Islet precursor cell (in vitro differentiated cells): ENCODE measurements around the gene PCLAF.
A peak's percentile ranks its signal among the peaks of the same experiment; 100 is the strongest.
"Not testable (repeated sequence)": the region's sequence is repeated elsewhere in the genome, so short reads cannot be mapped to it uniquely, and the experiment has no call there.

Experiments used
- DNase-seq: peaks from one replicate; pipeline ENCODE4 v3.0.0-alpha.2; 2018

The PCLAF gene, protein sequence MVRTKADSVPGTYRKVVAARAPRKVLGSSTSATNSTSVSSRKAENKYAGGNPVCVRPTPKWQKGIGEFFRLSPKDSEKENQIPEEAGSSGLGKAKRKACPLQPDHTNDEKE

DNA sequence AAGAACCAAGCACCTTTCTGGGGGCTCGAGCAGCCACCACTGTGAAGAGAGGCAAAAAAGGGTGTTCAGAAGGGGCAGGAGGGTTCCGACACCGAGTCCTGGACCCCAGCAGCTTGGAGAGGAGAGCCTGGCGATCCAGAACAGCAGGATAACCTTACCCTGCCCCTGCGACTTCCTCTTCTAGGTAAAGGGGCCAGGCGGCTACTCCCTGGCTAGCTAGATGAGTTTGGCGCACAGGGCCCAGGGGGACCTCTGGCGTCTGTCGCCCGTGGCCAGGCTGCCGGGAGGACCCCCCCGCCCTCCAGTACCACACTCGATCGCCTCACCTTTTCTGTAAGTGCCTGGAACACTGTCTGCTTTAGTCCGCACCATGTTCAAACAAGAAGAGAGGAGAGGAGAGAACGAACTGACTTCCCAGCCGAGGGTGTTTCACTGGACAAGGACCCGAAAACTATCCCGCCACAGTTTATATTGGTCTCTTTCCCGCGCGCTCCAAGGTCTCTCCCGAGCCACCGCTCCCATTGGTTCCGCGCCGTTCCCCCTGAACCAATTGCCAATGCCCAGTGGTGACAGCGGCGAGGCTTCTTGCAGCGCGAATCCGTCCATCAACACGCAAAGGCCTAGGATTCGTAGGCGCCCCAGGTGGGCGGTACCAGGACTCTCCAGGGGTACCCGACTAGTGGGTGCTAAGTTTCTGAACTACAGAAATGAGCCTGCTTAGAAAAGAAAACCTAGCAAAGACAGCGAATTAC lies at the start of gene PCLAF:
Gene PCLAF (minus strand): TSS at position 442 of the 752 bp plus-strand sequence. CDS start 70 bp downstream, at position 372.
- DNase-seq = peak; percentile 98

DNA sequence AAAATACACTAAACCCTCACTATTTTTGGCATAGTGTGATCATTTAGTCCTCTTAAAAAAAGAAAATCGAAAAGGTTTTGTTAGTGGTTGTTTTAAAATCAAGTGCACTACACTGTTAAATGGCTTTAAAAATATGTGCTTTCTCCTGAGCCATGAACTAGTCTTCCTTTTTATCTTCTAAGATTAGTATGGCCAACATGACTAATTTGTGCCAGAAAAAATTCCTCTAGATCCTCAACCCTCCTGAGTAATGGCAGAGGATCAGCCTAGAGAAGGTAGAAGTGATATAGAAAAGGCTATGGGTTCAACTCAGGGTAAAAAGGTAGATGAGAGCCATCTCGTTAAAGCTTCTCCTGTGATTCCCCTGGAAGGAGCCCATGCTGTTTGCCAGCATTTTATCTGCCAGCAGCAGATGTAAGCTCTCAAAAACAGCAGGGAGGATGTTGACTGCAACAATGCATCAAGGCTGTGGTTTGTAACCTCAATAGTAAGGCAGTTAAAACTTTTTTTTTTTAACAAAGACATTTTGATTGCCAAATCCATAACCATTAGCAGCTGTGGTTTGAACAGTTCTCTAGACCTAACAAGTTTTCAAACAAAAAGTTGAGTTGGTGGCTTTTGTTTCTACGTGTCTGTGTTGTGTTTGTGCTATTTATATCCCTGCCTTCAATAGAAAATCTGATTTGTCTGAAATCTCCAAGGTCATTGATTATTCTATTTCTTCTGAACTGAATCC lies 48.9 kb upstream of the PCLAF start:
- DNase-seq = no peak

DNA sequence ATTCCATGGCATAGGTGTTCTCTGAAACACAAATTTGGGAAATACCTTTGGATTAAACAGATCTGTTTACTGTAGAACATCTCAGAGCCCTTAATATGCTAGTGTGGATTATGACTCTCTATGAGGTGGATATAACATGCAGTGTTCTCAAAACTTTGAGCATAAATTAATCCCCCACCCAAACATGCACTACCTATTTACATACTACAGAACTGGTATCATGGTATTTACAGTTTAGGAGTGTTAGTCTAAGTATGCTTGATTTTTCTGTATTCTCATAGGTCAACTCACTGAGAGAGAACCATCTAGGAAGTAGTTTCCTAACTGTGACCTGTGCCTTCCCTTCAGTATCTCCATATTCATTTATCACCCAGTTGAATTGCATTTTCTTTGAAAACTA lies 48.2 kb upstream of the PCLAF start:
- no peak for DNase-seq

DNA sequence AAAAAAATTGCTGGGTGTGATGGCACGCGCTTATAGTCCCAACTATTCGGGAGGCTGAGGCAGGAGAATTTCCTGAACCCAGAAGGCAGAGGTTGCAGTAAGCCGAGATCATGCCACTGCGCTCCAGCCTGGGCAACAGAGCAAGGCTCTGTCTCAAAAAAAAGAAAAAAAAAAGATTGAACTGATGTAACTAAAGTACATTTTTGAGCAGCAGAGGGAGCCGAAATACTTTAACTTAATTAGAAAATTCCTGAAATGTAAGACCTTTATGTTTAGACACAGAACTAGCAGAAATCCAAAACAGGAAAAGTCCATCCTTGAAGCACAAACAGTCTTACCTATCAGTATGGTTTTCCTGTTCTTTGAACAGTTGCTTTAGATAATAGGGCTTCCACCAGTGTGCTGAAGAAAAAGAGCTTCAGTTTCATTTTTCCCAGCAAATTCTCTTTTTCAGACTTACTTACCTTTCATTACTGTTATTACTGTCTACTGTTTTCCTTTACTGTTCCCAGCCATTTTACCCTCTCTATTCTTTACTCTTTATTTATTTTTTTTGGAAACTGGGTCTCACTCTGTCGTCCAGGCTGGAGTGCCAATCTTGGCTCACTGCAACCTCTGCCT lies 45.7 kb upstream of the PCLAF start:
- DNase-seq = no peak

DNA sequence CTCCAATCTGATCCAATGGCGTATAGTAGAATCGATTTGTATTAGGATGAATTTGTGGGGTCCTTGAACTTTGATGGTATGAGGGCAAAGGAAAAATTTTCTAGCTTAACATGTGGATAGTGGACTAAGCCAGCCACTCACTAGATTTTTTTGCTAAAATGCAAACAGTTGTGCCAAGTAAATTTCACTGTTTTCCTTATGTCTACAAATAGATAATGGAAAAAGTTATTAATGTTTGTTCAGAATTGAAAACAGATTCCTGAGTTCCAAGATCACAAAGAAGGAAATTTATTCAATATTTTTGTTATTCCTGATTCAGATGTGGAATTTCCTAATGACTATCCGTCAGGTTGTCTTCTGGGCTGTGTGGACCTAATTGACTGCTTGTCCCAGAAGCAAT lies 44.0 kb upstream of the PCLAF start:
- no peak for DNase-seq

DNA sequence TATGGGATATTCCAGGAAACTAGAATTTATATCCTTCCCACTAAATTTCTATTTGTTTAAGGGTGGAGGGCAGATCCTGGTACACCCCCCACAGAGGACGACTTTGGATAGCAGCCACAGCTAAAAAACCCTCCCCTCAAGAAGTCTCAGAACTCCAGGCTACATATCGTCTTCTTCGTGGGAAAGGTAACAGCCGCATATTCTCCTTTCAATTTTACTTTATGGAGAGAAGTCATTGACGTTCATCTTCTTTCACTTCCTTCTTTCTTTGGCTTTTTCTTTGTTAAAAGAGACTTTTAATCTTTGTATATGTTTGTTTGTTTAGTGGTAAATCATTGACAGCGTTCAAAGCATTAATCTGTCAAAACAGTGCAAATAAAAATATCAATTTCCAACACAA lies 42.7 kb upstream of the PCLAF start:
- no peak for DNase-seq

DNA sequence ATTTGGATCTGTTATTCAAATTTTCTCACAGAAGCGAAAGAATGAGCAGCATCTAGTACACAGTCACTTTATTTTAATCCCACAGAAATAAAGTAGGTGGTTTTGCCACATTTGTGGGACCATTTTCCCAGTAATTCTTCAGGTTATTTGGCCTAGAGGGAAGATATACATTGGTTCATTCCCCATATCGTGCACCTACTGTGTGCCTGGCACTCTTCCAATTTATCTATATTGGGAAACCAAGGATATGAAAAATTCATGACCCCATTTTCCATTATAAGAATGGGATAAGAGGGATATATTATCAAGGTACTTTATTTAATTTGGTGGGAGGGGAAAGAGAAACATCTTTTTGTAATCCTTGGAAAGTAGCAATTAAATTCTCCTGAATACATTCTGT lies 41.5 kb upstream of the PCLAF start:
- no peak for DNase-seq

DNA sequence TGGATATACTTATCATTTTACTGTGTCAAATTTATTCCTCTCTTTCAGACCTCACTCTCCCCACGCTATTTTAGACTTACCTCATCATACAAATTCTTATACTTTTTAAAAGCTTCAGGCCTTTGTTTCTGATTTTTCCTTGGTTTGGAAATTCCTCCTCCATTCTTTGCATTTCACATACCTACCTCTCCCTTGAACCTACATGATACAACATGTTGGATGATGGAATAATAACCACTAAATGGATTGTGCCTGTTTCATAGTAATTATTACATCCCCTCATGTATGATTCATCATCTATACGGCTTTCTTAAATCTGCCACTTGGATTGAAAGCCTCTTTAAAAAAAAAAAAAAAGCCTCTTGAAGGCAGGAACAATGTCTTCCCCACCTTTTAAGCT lies 31.0 kb upstream of the PCLAF start:
- DNase-seq = no peak

DNA sequence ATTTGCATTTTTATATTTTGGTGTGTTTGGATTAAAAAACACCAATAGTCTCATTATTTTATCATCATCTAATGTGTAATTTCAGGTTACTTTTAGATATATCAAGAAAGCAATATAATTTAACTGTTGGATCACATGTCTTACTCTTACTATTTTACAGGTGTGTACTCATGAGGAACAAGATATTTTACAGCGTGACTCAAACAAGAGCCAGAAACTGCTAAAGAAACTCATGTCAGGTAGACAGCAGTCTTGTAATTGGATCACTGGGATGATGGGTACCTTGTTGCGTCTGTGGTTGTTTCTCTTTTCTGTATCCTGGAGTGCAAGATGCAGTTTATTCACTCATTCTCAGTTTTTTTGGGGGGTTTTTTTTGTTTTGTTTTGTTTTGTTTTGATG lies 19.3 kb upstream of the PCLAF start:
- no peak for DNase-seq

DNA sequence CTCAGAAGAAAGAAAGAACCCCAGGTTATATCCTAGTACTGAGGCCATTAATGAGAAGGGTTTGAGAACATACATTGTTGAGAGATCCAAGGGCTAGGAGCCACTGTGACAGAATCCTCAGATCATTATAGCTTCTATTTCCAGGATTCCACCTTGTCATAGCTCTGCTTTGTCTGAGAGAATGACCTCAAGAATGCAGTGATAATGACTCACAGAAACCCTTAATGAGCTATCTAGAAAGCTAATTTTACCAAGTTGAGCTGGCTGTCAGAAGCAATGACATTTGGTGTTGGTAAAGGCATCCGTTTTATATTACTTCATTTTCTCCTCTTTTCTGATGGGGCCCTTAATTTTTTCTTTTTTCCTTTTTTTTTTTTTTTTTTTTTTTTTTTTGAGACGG lies 17.3 kb upstream of the PCLAF start:
- no peak for DNase-seq

DNA sequence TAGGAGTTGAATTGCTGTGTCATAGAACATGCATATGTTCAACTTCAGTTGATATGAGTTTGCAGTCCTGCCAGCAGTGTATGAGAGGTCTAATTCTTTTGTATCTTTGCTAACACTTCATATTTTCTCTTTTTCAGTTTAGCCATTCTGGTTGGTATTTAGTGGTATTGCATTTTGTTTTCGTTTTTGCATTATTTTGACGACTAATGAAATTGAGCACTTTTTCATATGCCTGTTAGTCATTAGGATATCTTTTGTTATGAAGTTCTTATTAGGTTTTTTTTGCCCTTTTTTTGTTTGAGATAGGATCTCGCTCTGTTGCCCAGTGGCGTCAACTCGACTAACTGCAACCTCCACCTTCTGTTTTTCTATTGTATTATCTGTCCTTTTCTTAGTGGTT lies 15.5 kb upstream of the PCLAF start:
- DNase-seq = no peak

DNA sequence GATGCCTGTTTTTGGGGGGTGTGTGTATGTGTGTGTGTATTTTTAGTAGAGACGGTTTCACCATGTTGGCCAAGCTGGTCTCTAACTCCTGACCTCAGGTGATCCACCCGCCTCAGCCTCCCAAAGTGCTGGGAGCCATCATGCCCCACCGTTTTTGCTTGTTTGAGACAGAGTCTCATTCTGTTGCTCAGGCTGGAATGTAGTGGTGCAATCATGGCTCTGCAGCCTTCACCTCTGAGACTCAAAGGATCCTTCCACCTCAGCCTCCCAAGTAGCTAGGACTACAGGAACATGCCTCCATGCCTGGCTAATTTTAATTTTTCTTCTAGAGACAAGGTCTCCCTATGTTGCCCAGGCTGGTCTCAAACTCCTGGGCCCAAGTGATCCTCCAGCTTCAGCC lies 11.2 kb upstream of the PCLAF start:
- not testable (repeated sequence) for DNase-seq

DNA sequence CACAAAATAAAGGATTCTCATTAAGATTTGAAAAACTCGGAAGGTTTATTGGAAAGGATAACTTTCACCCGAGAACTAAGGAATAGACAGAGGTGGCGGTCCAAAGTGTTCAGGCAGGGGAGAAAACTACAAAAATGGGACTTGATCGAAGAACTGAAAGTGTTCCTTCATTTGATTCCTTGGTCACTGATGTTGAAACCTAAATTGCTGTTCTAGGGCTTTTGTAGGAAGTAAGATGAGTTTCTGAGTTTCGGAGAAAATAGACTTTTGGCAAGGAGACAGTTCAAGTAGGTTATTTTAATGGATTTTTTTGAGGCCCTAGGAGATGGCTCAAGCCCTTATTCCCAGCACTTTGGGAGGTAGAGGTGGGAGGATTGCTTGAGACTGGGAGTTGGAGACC lies 7.8 kb upstream of the PCLAF start:
- no peak for DNase-seq

DNA sequence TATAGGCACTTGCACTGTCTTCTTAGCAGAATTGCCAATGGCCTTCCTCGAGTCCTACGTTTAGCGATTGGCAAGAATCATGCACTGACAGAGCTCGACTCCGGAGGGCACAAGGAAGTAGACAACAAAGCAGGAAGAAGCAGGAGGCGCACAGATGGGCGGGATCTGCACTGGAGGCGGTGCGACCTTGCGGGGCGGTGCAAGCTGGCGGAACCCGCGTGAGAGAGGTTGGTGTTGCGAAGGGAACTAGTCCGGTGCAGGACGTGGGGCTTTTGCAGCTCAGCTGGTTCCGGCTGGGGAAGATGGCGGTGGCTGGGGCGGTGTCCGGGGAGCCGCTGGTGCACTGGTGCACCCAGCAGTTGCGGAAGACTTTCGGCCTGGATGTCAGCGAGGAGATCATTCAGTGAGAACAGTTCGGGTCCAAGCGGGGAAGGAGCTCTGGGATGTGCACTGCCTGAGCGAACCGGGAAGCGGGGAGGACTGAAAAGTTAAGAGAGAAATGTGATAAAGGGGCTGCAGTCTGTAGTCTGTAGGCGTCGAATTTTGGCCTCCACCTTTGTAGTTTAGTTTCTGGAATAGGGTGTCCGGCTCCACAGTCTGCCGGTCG lies 6.4 kb upstream of the PCLAF start, which contains the start of gene TRIP4:
Gene TRIP4 (plus strand): TSS at position 275 of the 607 bp plus-strand sequence. CDS start 28 bp downstream, at position 303.
- peak; percentile 99 for DNase-seq

DNA sequence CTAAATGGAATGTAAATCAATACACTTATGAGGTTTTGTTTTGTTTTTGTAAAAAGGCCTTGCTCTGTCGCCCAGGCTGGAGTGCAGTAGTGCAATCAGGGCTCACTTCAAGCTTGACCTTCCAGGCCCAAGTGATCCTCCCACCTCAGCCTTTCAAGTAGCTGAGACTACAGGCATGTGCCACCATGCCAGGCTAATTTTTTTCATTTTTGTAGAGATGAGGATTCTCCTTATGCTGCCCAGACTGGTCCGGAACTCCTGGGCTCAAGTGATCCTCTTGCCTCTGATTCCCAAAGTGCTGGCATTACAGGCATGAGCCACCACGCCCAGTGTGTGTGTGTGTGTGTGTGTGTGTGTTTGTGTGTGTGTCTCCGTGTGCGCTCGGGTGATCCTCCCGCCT lies 5.0 kb upstream of the PCLAF start:
- DNase-seq = no peak

DNA sequence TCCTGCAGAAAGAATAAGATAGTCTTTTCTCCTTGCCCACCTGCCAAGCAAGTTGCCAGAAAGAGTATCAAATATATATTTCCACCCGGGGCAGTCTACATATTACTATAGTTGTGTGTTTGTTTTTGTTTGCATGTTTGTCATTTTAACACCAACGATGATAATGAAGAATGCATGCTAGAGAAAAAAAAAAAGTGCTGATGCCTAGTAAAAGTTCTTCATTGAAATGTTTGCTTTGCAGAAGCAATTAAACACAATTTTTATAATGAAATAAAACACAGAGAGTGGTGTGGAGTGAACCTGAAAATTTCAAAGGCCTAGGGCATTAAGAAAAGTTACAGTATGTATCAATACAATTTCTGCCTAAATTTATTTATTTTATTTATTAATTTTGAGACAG lies 2.5 kb upstream of the PCLAF start:
- DNase-seq = no peak

DNA sequence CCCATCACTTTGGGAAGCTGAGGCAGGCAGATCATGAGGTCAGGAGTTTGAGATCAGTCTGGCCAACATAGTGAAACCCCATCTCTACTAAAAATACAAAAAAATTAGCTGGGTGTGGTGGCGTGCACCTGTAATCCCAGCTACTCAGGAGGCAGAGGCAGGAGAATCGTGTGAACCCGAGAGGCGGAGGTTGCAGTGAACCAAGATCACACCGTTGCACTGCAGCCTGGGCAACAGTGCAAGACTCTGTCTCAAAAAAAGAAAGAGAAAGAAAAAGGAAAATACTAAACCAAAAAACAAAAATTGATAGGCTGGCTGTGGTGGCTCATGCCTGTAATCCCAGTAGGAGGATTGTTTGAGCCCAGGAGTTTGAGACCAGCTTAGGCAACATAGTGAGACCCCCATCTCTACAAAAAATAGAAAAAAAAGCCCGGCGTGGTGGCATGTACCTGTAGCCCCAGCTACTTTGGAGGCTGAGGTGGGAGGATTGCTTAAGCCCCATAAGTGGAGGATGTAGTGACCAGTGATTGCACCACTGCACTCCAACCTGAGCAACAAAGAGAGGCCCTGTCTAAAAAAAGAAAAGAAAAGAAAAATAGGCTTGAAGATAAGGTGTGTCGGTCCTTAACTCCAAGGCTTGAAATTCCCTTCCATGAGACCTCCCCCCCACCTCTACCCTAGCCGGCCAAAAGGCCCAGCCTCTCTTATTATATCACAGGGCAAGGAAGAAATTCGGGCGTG lies 941 bp downstream of the PCLAF start:
- DNase-seq = not testable (repeated sequence)

DNA sequence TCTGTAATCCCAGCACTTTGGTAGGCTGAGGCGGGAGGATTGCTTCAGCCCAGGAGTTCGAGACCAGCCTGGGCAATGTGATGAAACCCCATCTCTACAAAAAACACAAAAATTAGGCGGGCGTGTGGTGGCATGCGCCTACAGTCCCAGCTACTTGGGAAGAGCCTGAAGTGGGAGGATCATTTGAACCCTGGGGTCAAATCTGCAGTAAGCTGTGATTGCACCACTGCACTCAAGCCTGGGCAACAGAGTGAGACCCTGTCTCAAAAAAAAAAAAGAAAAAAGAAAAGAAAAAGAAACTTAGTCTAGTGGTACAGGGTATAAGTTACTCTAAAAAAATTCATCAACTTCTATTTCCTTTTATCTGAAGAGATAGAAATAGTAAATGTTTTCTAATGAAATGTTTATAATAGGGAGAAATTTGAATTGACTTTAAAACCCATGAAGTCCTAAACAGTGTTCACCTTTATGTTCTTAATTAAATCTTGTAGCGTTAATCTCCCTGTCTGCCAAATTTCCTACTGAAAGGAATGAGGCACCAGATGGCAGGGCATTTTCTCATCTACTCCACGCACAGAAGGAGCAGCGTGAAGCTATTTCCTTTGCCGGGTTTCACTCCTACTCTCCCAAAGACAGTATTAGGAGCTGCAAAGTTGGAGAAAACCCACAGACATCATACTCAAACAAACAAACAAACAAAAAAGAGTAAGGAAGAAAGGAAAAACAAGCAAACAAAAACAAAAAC lies 1.9 kb downstream of the PCLAF start:
- DNase-seq = no peak

DNA sequence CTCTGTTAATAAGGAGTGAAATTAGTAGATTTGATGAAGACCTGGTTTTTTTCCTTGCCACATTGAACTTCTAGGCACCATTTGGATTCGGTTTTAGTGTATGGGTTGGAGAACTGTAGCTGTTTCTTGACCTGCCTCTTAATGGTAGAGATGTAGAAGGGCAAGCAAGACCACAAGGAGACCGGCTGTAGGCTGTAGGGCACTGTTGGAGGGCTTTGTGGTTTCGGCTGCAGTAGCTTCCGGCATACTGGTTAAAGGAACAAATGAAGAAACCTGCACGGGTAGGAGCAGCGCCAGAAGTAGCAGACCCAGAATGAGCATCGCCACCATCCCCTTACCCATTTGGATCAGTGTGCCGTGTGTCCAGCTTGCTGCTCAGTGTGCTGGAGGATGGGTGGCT lies 7.9 kb downstream of the PCLAF start:
- no peak for DNase-seq

DNA sequence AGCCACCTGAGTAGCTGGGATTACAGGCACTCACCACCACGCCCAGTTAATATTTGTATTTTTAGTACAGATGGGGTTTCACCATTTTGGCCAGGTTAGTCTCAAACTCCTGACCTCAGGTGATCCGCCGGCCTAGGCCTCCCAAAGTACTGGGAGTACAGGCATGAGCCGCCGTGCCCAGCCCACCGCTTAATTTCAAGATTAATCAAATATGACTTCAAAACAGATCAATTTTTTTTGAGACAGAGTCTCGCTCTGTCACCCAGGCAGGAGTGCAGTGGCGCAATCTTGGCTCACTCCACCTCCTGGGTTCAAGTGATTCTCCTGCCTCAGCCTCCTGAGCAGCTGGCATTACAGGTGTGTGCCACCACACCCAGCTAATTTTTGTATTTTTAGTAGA lies 9.9 kb downstream of the PCLAF start:
- DNase-seq = not testable (repeated sequence)

DNA sequence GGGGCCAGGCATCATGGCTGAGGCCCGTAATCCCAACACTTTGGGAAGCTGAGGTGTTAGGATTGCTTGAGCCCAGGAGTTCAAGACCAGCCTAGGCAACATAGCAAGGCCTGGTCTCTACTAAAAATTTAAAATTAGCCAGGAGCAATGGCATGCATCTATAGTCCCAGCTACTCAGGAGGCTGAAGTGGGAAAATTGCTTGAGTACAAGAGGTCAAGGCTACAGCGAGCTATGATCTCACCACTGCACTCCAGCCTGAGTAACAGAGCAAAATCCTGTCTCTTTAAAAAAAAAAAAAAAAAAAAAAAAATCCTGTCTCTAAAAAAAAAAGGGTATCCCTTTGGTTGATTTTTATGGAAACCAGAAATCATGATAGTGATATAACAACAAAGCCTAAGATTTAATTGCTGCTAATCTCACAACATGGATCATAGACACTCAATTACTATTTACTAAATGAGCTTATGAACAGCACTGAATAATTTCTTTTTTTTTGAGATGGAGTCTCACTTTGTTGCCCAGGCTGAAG lies 12.1 kb downstream of the PCLAF start:
- DNase-seq = no peak

DNA sequence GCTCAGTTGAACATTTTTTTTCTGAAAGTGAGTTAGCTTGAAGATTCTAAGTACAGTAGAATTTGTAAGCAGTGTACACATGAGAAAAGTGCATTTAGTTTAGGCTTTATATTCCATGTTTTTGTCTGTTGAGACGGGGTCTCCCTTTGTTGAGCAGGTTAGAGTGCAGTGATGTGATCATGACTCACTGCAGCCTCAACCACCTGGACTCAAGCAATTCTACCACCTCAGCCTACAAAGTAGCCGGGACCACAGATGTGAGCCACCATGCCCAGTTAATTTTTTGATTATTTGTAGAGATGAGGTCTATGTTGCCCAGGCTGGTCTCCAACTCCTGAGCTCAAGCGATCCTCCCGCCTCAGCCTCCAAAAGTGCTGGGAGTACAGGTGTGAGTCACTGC lies 20.0 kb downstream of the PCLAF start:
- DNase-seq = no peak
